K562 (cell line): Measurements from ENCODE around the gene NSUN6. TPM values are rescaled to one million over a fixed set of nuclear protein-coding genes. Genes with fewer than 3 reads are reported as not detected.

ENCODE experiments used
- AFF1 ChIP-seq, 2 experiments: fragments of 450-650 bp; IDR thresholded peaks; 2 replicates each; pipeline ENCODE4 v1.6.1; 2018; ENCODE audit warnings: mild to moderate bottlenecking in 2 of 2, low read depth in 1 of 2; ENCODE audit not compliant: partially characterized antibody in 2 of 2
- ATF1 ChIP-seq, 2 experiments: fragments of 450-650 bp in 1 of 2; IDR thresholded peaks; 2 replicates each; pipeline ENCODE4 v1.6.1; 2016; ENCODE audit warnings: missing compliant biosample characterization in 1 of 2, missing genetic modification characterization in 1 of 2
- ERF ChIP-seq: fragments of 450-650 bp; formaldehyde crosslinking; IDR thresholded peaks from 2 replicates; pipeline ENCODE4 v1.4.0; 2020; ENCODE audit warnings: mild to moderate bottlenecking, mixed read lengths
- FOXA3 ChIP-seq, 2 experiments: fragments of 450-650 bp in 1 of 2; sonication (generic) in 1 of 2; formaldehyde crosslinking; IDR thresholded peaks in 1 of 2; conservative IDR thresholded peaks in 1 of 2; 2 replicates each; pipeline versions ENCODE4 v1.4.0 to v1.8.0; 2020 to 2022; ENCODE audit warnings: mild to moderate bottlenecking in 2 of 2, missing genetic modification reagents in 1 of 2
- NFE2L1 ChIP-seq: fragments of 450-650 bp; IDR thresholded peaks from 2 replicates; pipeline ENCODE4 v1.6.1; 2016; ENCODE audit warnings: missing genetic modification characterization, low read depth, mild to moderate bottlenecking, missing compliant biosample characterization, moderate library complexity, borderline replicate concordance
- OTX1 ChIP-seq: fragments of 450-650 bp; formaldehyde crosslinking; IDR thresholded peaks from 2 replicates; pipeline ENCODE4 v1.4.0; 2022; ENCODE audit warnings: mild to moderate bottlenecking
- ZBTB7A ChIP-seq: IDR thresholded peaks from 2 replicates; pipeline ENCODE4 v1.6.1; 2011; ENCODE audit warnings: low read depth, mild to moderate bottlenecking, low read length, moderate library complexity, borderline replicate concordance; ENCODE audit not compliant: control insufficient read depth
- ZNF239 ChIP-seq: fragments of 250-450 bp; sonication (Bioruptor Pico); IDR thresholded peaks from 2 replicates; pipeline ENCODE4 v1.4.0; 2020; ENCODE audit warnings: mild to moderate bottlenecking
- ZNF316 ChIP-seq: fragments of 450-650 bp; IDR thresholded peaks from 2 replicates; pipeline ENCODE4 v1.6.1; 2016
- ZNF589 ChIP-seq: fragments of 200-800 bp; sonication (Bioruptor generic); IDR thresholded peaks from 2 replicates; pipeline ENCODE4 v1.6.1; 2016; ENCODE audit warnings: low read depth, missing genetic modification characterization, missing compliant biosample characterization
- ZNF740 ChIP-seq, 3 experiments: fragments of 200-800 bp in 1 of 3; sonication (Bioruptor generic) in 1 of 3; sonication (generic) in 1 of 3; formaldehyde crosslinking in 1 of 3; IDR thresholded peaks; 2 replicates each; pipeline versions ENCODE4 v1.6.1 to v1.8.0; 2016 to 2022; ENCODE audit warnings: mild to moderate bottlenecking in 2 of 3, missing compliant biosample characterization in 2 of 3, missing genetic modification characterization in 2 of 3, missing genetic modification reagents in 1 of 3
- polyA plus RNA-seq, 8 experiments: library from polyadenylated mRNA; depleted of rRNA in 4 of 8; stranded (reverse) in 5 of 8; unstranded in 3 of 8; fragments of >200 nt; fragmentation: Nextera tagmentation in 2 of 8; fragmentation: Illumina TruSeq in 1 of 8; extraction: Ambion mirVana in 2 of 8; extraction: Trizol in 1 of 8; gene quantifications; 2 replicates each; pipeline versions ENCODE4 v1.2.1 to v1.2.3, GENCODE V29; 2011 to 2014; ENCODE audit warnings: inconsistent platforms in 1 of 8, missing spikeins in 1 of 8
- total RNA-seq, 7 experiments: library from RNA; depleted of rRNA in 6 of 7; stranded (reverse); fragments of >200 nt in 6 of 7; fragmentation: Illumina TruSeq in 2 of 7; extraction: Trizol in 2 of 7; gene quantifications; 2 replicates each; pipeline versions ENCODE4 v1.2.1 to v1.2.3, GENCODE V29; 2011 to 2021; ENCODE audit warnings: low replicate concordance in 1 of 7
- TF ChIP-seq, protein P1 (sequence below): fragments of 450-650 bp; IDR thresholded peaks from 2 replicates; pipeline ENCODE4 v1.6.1; 2016; ENCODE audit warnings: antibody characterized with exemption

Gene NSUN6
- total and polyA plus RNA-seq, 9 of the 15 experiments (the other 6 are each of a cell fraction or from before 2014, with no cell fraction given), result 12.5 to 33.1 (median 24.2) TPM

DNA sequence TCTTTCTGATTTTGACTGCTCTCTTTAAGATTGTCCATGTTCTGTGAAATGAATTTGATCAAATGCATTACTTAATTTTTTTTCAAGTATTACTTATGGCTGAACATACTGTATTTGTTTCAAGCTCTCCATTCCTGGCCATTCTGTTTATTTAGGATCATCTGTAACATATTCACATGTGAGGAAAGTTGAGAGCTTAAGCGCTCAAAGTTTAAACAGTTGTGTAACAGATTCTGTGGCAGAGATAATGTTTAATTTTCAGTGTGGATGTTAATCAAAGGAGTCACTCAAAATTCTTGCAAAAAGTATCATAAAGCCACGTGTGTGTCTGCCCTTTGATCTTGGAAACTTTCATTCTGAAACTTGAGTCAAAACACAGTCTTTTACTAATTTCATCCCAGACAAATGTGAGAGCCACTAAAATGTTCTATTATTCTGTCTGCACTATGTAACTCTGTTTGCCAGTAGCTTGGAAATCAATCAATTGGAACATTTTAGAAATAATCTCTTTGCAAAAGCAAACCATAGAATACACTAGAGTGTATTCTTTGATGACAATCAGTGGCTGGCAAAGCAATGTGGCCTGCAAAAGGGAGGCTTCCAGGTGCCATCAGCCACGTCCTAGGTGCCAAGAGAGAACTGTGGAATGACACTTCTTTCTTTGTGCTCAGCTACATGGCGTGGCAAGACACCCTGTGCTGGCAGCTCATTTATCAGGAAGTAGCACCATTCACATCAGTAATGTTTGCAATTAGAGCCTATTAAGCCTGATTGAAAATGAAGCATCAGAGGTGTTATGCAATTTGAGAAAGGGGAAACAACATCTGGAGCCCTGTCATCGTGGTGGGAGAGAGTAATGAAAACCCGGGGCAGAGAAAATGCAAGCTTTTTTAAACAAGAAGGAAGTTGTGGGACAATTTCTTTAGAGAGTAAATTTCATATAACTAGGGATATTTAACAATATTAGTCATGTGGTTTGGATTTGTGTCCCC lies 48.8 kb upstream of the NSUN6 start (continued):
- TF ChIP-seq ZNF740 (CRISPR knock-in tag; IDR thresholded peaks at IDR 0.05) (no peak), ZNF740 (tag; IDR thresholded peaks at IDR 0.05) (no peak), OTX1 (CRISPR knock-in tag) (no peak), NFE2L1 (no peak), AFF1 (IDR thresholded peaks at IDR 0.05; ENCODE audit: low read depth in 1 of 2, partially characterized antibody in 2 of 2) (no peak), ERF (CRISPR knock-in tag) (no peak), ZNF589 (CRISPR knock-in tag) (no peak), ZBTB7A (no peak), ZNF239 (CRISPR knock-in tag) (no peak), ATF1 (CRISPR knock-in tag; IDR thresholded peaks at IDR 0.05) (no peak), ATF1 (tag; IDR thresholded peaks at IDR 0.05) (no peak), FOXA3 (CRISPR knock-in tag; conservative IDR thresholded peaks at IDR 0.05 in 1 of 2, IDR thresholded peaks at IDR 0.05 in 1 of 2) (no peak), ZNF316 (no peak)
- TF ChIP-seq, protein P1, sequence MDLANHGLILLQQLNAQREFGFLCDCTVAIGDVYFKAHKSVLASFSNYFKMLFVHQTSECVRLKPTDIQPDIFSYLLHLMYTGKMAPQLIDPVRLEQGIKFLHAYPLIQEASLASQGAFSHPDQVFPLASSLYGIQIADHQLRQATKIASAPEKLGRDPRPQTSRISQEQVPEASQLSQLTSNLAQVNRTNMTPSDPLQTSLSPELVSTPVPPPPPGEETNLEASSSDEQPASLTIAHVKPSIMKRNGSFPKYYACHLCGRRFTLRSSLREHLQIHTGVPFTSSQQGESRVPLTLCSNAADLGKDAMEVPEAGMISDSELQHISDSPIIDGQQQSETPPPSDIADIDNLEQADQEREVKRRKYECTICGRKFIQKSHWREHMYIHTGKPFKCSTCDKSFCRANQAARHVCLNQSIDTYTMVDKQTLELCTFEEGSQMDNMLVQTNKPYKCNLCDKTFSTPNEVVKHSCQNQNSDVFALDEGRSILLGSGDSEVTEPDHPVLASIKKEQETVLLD, result no peak
